Hematopoietic multipotent progenitor cell treated with erythropoietin and hydrocortisone succinate and interleukin-3 and kit ligand, for 6 days (in vitro differentiated cells): Measurements from ENCODE around the gene PDE7B.

Experiments used
- DNase-seq: peaks from one replicate; pipeline ENCODE4 v3.0.0-alpha.2; 2015

Gene PDE7B

GRCh38 chr6:135938576-135939207 lies 87.2 kb downstream of the PDE7B start:
- peak; percentile 48 for DNase-seq

DNA sequence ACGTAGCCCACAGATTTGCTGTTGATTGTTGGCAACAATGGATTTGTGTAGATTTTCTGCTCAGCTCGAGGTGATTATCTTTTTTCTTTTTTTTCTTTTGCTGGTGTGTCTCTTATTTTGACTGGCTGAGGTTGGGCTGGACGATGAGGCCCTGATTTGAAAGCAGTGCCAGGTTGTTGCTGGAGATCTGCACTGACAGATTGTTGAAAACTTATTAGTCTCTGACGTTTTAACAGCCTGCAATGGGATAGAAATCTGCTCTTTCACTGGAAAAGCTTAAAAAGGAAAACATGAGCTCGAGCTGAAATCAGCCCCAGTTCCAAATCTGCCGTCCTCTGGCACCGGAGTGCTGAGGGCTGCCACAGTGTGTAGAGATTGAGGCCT lies 87.7 kb downstream of the PDE7B start:
- no peak for DNase-seq

- no peak for DNase-seq
Measured at GRCh38 chr6:135940616-135941167, 89.2 kb downstream of the PDE7B start.

DNA sequence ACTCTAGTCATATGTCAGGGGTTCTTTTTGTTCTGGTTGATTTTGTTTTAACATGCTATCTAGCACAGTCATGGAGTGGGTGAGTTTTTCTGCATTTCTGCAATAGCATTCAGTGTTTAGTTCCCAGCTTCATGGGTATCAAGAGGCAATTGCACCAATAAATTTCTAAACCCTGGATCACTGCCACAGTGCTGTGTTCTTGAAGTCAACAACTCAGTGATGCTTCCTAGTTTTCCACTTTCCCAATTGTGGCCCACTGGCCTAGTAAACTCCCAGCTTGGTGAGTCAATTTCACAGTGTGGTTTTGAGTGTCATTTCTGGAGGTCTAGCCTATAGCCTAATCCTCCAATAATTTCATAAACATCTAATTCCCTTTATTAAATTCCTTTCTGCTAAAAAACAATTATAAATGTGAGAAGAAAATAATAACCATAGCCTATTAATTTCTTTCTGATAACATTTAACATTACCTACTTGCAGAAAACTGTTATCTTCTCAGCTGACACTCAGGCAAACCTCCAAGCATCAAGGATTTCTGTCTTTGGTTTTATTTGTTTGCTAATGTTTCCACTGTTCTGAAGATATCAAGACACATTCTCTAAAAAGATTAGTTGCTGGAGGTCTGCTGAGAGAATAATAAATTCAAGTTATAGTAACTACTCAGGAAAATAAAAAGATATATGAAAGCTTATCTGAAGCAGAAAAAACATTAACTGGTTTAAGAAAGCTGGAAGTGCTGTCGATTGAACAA lies 89.9 kb downstream of the PDE7B start:
- DNase-seq, result no peak

- DNase-seq, result no peak
Measured at GRCh38 chr6:135944120-135944519, 92.6 kb downstream of the PDE7B start.

- no peak for DNase-seq
Measured at GRCh38 chr6:135946674-135947073, 95.2 kb downstream of the PDE7B start.

GRCh38 chr6:135950669-135951068 lies 99.2 kb downstream of the PDE7B start:
- DNase-seq, result no peak

- no peak for DNase-seq
Measured at GRCh38 chr6:135951169-135951568, 99.7 kb downstream of the PDE7B start.

- DNase-seq, result no peak
Measured at GRCh38 chr6:135953818-135954217, 102.3 kb downstream of the PDE7B start.

- peak; percentile 19 for DNase-seq
Measured at GRCh38 chr6:135955099-135955498, 103.6 kb downstream of the PDE7B start.

- no peak for DNase-seq
Measured at GRCh38 chr6:135962731-135963130, 111.2 kb downstream of the PDE7B start.

- no peak for DNase-seq
Measured at GRCh38 chr6:135970750-135971149, 119.2 kb downstream of the PDE7B start.

- no peak for DNase-seq
Measured at GRCh38 chr6:135971351-135971750, 119.8 kb downstream of the PDE7B start.

- DNase-seq, result no peak
Measured at GRCh38 chr6:135972150-135972549, 120.6 kb downstream of the PDE7B start.

DNA sequence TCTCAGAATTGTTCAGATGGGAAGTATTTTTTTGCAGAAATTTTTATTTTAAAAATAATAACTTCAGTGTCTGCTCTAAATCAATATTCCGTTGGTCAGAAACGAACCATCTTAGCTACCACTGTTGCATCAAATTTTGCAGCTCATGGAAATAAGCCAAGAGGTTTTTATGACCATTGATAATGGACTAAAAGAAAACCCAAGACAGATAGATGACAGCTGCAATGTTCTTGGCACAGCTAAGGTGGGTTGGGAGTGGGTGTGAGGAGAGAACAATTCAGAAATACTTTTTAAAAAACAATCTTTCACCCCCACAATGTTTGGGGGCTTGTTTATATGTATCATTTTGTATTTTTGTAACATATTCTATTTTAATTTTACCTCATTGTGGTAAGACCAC lies 121.1 kb downstream of the PDE7B start:
- no peak for DNase-seq

GRCh38 chr6:135974426-135974825 lies 122.9 kb downstream of the PDE7B start:
- no peak for DNase-seq

- DNase-seq, result no peak
Measured at GRCh38 chr6:135976585-135976984, 125.1 kb downstream of the PDE7B start.

DNA sequence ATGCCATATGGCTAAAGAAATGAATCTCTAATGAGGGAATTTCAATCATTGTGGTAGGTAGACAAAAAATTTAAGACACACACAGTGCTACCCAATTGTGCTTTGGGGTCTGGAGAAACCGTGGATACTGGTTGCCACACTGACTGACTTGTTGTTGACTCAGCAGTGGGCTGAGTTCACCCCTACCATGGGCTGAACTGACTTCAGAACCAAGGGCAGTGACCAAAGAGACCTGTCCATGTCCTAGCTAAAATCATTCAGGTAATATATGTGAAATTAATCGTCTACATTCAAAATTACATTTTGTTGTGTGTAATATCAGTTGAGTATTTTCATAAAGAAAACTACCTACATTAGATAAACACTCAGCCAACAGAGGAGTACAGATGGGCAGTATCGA lies 131.6 kb downstream of the PDE7B start:
- no peak for DNase-seq

GRCh38 chr6:135983718-135984343 lies 132.3 kb downstream of the PDE7B start:
- no peak for DNase-seq

DNA sequence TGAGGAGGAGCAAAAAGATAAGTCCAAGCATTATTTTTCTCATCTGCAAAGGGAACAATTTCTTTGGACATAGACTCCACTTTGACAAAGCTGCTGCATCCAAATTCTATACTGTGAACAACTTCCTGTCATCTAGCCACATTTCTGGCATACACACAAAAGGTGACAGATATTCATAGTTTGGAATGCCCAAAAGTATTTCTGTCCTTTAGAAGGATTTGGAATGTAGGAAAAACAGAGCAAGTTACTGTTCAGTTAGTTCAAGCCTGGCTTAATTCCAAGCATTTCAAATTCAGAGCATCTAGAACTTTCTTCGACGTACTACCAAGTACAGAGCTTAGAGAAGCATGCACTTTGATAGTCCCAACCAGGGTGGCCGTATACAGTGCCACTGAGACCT lies 134.0 kb downstream of the PDE7B start:
- DNase-seq, result no peak

DNA sequence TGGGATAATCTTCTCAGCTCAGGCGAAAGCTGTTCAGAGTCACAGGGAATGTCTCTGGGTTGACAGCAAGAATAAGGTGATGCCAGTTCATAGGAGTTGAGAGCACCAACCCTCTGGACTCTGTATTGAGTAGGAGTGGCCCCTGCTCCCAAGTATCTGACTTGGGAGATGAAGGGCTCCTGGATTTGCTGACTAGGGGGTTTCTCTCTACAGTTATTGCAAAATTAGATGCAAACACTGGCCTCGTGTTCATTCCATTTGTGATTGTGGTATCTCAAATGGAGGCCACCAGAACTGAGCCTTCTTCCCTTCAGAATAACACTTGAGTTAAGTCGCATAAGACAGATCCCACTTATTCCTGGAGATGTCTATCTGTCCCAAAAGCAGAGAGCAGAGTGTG lies 135.7 kb downstream of the PDE7B start:
- DNase-seq, result no peak

DNA sequence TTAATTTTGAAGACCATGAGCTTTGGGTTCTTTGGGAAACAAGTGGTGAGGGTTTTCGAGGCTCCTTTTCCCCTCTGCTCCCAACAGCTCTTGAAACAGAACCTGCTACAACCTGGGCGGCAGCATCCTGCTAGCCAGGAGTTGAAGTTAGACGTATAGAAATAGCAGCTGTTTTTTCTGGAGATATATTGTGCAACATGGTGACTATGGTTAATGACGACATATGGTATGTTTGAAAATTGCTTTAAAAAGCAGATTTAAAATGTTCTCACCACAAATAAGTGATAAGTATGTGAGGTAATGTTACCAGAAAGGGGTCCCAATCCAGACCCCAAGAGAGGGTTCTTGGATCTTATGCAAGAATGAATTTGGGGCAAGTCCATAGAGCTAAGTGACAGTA lies 138.9 kb downstream of the PDE7B start:
- no peak for DNase-seq

DNA sequence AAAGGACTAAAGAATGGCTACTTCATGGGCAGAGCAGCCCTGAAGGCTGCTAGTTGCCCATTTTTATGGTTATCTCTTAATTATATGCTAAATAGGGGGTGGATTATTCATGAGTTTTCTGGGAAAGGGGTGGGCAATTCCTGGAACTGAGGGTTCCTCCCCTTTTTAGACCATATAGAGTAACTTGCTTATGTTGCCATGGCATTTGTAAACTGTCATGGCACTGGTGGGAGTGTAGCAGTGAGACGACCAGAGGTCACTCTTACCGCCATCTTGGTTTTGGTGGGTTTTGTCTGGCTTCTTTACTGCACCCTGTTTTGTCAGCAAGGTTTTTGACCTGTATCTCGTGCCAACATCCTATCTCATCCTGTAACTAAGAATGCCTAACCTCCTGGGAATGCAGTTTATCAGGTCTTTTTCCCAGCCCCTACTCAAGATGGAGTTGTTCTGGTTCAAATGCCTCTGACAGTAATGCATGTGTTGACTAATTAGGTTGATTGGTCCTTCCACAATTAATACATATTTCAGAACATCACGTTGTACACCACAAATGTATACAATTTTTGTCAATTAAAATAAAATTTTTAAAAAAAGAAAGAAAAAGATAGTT lies 139.5 kb downstream of the PDE7B start:
- no peak for DNase-seq

- no peak for DNase-seq
Measured at GRCh38 chr6:135992739-135993138, 141.2 kb downstream of the PDE7B start.
